GM13976 (cell line): ENCODE measurements around the gene MRTFA.

Source experiments
- DNase-seq: peaks from one replicate; pipeline ENCODE4 v3.0.0; 2012; ENCODE audit warnings: low spot score
- in situ Hi-C: fragments of 300-500 bp; cut with MboI; formaldehyde crosslinking; loops from one replicate; pipeline ENCODE4 v1.12.0; 2022; ENCODE audit warnings: low sequenced_read_pairs, mixed read lengths, inconsistent platforms; ENCODE audit not compliant: unreplicated experiment
- TF ChIP-seq, protein P1 (sequence below): IDR thresholded peaks from 2 replicates; pipeline ENCODE4 v1.5.1; 2012; ENCODE audit warnings: borderline replicate concordance, mild to moderate bottlenecking; ENCODE audit not compliant: insufficient read depth; ENCODE audit errors: extremely low read depth, missing control alignments, control extremely low read depth

Gene MRTFA

DNA sequence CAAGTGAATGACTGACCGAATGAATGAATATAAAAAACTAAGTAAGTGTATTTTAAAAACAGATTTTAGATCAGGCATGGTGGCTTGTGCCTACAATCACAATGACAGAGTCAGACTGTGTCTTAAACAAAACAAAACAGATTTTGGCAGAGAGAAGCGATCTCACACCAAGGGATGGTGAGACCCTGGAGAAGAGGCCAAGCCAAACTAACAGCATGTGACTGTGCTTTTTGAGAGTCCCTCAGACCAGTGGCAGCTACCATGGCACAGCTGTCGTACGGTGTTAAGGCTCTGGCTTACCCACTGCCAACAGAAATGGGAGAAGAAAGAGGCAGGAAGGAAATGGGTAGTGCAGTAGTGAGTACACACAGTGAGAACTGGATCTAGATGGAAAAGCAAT lies 205.5 kb downstream of the MRTFA start:
- TF ChIP-seq, protein P1, sequence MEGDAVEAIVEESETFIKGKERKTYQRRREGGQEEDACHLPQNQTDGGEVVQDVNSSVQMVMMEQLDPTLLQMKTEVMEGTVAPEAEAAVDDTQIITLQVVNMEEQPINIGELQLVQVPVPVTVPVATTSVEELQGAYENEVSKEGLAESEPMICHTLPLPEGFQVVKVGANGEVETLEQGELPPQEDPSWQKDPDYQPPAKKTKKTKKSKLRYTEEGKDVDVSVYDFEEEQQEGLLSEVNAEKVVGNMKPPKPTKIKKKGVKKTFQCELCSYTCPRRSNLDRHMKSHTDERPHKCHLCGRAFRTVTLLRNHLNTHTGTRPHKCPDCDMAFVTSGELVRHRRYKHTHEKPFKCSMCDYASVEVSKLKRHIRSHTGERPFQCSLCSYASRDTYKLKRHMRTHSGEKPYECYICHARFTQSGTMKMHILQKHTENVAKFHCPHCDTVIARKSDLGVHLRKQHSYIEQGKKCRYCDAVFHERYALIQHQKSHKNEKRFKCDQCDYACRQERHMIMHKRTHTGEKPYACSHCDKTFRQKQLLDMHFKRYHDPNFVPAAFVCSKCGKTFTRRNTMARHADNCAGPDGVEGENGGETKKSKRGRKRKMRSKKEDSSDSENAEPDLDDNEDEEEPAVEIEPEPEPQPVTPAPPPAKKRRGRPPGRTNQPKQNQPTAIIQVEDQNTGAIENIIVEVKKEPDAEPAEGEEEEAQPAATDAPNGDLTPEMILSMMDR: no peak
- DNase-seq: no peak
- in situ Hi-C loops: loop anchor here (10.0 kb wide), 1 partner anchor 214 kb away; no protein-coding TSS in a partner anchor

DNA sequence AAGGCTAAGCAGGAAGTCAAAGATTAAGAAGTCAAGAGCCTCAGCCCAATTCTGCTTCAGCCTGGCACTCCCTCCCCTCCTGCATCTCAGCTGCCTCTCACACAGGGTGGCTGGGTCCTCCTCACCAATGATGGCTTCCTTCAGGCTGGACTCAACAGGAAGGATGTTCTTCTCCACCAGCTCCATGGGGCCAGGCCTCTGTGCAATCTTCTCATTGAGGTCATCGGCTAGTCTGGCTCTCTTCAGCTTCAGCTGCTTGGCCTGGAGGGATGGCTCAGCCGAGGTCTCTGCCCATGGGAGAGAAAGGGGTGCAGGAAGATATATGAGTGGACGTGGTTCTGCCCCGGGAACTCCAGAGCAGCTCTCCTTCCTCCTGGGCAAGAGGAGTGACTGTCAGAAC lies 207.0 kb downstream of the MRTFA start:
- DNase-seq: no peak
- TF ChIP-seq, protein P1: no peak
- in situ Hi-C loops: no loop called here

GRCh38 chr22:40428796-40429195 lies 207.7 kb downstream of the MRTFA start:
- TF ChIP-seq, protein P1: no peak
- in situ Hi-C loops: no loop called here
- DNase-seq: no peak

DNA sequence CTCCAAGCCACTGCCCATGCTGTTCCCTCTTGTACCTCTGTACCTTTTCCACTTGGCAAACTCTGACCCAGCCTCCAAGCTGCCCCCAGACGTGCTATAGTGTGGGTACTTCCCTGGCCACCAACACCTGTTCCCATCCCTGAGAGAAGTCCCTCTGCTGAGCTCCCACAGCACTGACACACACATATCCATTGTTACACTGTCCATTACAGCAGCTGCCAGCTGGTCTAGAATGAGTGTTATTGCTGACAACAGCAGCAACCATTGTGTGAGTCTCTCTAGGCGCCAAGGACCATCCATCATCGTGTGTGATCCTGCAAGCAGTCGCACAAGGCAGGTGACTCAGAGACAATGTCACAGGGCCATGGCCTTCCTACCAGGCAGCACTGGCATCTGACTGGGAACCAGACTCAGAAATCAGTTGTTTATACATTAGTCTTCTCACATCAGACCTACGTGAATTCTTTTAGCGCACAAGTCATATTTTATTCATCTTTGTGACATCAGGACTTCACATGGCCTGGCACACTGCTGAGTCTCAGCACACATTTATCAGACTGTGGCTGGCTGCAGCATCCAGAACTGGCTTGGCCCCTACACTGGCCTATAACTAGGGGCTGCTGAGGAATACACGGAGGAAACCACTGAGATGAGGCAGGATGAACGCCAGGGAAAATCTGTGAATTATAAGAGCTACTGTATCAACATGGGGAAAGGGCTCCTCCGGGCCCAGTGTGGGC lies 209.8 kb downstream of the MRTFA start:
- TF ChIP-seq, protein P1: no peak
- no peak for DNase-seq
- in situ Hi-C loops: no loop called here

- TF ChIP-seq, protein P1: no peak
- no peak for DNase-seq
- in situ Hi-C loops: no loop called here
Observed at GRCh38 chr22:40425082-40425481, 211.4 kb downstream of the MRTFA start.

GRCh38 chr22:40423882-40424640 lies 212.5 kb downstream of the MRTFA start:
- TF ChIP-seq, protein P1: no peak
- no peak for DNase-seq
- in situ Hi-C loops: no loop called here
